NCI-H69 (cell line): Measurements from ENCODE around the gene NGFR.

Experiments used
- DNase-seq: peaks from one replicate; lab custom pipeline; 2025; lab: John Stamatoyannopoulos, UW

NGFR gene, protein sequence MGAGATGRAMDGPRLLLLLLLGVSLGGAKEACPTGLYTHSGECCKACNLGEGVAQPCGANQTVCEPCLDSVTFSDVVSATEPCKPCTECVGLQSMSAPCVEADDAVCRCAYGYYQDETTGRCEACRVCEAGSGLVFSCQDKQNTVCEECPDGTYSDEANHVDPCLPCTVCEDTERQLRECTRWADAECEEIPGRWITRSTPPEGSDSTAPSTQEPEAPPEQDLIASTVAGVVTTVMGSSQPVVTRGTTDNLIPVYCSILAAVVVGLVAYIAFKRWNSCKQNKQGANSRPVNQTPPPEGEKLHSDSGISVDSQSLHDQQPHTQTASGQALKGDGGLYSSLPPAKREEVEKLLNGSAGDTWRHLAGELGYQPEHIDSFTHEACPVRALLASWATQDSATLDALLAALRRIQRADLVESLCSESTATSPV

DNA sequence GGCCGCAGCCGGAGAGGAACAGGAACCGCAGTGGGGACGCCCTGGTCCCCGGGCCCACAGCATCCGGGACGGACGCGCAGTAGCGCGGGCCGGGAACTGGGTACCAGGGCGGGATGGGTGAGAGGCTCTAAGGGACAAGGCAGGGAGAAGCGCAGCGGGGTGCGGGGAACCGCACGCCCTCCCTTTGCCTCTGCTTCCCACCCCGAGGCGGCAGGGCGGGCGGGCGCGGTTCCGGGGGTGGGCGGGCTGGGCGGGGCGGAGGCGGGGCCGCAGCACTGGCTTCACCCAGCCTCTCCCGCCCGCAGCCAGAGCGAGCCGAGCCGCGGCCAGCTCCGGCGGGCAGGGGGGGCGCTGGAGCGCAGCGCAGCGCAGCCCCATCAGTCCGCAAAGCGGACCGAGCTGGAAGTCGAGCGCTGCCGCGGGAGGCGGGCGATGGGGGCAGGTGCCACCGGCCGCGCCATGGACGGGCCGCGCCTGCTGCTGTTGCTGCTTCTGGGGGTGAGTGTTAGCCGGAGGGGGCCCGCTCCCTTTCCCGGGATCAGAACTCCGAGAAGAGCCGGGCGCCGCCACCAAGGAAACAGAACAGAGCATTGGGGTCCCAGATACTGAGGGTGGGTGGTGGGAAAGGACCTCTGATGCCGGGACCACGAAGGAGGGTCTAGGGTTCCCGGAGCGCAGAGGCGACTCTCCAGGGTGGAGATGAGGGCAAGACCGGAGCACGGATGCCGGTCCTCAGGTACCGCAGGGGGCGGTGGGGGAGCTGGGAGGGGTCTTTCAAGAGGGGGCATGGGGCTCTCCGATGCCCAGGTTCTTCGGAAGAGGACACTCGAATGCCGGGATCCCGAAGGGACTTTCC lies at the start of gene NGFR:
NGFR (plus strand) TSS at position 308 of the 856 bp plus-strand sequence; CDS start at position 433, 125 bp downstream.
- peak; percentile 85 for DNase-seq

DNA sequence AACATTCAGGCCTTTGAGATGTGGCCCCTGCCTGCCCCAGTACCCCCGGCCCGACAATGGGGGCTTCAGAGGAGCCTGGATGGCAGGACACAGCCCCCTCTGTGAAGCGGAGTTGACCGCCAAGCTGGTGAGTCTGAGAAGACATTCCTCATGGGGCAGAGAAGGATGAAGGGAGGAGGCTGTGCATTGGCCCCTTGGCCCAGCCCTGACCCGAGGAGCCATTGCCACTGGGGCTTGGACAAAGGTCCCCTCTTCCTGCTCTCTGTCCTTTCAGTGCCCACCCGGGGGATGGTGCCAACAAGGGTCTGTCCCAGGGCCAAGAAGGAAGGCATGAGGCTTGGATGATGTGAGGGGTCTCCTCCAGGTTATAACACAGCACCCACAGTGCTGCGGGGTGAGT lies 49.5 kb upstream of the NGFR start:
- DNase-seq: no peak

DNA sequence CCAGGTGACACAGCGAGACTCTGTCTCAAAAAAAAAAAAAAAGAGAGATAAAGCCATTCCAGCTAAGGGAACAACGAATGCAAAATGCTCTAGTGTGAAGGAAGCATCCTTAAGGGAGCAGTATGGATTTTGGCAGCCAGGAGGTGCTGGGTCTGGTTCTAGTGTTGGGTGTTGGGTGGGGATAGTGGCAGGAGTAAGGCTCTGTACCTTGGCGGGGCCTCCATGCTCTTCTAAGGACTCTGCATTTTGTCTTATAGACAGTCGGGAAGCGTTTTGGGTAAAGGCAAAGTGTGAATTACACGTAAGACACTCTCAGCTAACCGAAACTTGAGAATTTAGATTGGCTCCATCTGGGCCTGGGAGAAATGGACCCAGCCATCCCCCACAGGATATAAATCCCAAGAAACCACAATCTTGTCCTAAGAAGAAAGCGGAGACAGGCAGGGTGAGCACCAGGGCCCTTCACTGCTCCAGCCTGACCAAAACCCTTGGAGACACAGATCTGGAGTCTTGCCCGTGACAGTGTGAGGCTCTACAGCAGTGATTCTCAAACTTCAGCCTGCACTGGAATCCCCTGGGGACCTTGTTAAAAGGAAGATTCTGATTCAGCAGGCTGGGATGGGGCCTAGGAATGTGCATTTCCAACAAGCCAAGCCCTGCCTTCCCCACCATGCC lies 47.3 kb upstream of the NGFR start:
- no peak for DNase-seq

DNA sequence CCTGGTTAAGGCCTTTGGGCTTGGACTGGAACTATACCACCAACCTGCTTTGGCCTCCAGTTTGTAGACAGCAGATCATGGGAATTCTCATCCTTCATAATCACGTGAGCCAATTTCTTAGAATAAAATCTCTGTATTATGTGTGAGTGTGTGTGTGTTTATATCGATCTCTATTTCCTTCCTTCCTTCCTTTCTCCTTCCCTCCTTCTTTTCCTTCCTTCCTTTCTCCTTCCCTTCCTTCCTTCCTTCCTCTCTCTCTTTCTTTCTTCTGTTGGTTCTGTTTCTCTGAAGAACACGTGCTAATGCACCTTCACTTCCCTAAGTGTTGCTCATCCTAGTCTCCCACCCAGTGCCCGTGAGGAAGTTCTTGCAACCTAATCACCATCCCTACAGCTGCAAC lies 44.9 kb upstream of the NGFR start:
- DNase-seq: no peak

DNA sequence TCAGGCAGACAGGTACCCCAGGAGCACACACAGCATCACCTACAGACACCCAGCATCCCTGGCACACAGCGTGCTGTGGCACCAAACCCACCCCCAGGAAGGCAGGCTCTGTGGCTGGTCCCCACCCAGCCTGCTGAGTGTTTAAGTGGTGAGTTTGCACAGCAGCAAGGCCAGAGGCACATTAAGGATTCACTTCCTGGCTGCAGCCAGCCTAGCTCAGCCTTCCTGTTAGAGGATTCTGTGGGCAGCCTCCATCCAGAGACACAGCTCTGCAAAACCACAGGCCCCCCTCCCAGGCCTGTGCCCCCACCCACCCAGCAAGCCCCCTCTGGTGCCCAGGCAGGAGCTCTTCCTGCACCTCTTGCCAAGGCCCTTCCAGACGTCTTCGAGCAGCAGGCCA lies 44.4 kb upstream of the NGFR start:
- no peak for DNase-seq

DNA sequence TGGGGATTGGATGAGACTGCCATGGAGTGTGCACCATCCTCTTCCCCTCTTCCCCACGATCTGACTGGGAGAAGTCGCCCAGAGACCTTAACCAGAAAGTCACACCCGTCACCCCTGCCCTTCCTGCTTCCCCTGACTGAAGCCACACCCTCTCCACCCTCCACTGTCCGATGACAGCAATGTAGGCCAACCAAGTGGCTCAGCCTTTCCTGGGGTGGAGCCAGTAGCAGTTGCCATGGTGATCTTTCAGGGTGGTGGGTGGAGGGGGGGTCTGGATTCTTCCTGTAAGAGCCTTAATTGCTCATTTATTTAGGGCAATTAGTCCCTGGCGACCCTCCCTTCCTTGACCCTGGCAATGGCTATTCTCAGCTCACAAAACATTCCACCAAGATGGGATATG lies 42.9 kb upstream of the NGFR start:
- DNase-seq: no peak

DNA sequence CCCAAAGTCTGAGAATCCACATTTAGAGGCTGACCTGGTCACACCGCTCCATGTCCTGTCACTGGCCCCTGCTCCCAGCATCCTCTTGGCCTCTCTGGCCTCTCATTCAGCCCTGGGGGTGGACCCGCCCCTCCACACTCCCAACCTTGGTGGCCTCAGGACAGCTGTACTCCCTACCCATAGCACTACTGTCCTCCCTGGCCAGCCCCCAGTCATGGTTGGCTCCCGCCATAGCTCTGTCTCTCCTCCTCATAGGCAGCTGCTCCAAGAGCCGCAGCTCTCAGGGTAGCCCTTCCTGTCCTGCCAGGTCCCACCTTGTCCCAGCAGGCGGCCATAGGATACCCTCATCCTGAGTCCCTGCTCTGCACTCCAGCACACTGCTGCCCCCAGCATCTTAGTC lies 42.4 kb upstream of the NGFR start:
- DNase-seq: no peak

DNA sequence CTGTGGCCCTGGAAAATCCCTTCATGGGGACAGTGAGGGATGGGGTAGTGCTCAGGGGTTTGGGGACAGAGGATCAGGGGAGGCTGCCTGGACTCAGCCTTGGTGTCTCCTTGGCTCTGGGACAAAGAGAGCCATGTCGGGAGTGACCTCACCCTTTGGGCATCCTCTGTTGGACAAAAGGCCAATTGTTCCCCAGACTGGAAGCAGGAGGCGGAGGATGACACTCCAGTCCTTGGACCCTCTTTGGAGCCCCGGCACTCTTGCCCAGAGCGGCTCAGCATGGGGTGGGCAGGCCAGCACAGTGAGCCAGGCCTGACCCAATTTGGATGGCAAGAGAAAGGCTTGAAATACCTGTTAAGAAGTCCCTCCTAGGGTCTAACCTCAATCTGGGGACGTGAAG lies 41.0 kb upstream of the NGFR start:
- no peak for DNase-seq

DNA sequence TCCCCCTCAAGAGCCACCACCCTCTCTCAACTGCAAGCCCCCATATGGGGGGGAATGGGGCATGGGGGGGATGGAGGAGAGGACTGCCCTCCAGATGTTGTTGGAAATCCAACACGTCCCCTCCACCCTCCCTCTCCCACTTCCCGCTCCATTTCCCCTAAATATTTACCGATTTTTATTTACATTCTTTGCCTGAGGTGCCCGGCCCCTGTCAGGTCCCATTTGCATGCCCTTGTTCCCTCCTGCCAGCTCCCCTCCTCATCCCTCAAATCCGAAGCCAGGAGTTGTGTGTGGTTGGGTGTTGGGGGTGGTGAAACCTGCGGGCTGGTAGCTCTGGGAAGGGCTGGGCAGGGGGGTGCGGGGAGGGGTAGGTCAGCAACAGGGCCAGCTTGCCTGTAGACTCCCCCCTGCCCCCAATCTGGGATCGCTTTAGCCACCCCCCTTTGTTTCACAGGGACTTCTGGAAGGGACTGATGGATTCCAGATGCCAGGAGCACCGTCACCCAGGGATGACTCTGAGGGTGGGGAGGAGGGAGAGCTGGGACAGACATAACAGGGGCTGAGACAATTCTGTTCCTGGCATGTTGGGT lies 39.7 kb upstream of the NGFR start:
- no peak for DNase-seq

DNA sequence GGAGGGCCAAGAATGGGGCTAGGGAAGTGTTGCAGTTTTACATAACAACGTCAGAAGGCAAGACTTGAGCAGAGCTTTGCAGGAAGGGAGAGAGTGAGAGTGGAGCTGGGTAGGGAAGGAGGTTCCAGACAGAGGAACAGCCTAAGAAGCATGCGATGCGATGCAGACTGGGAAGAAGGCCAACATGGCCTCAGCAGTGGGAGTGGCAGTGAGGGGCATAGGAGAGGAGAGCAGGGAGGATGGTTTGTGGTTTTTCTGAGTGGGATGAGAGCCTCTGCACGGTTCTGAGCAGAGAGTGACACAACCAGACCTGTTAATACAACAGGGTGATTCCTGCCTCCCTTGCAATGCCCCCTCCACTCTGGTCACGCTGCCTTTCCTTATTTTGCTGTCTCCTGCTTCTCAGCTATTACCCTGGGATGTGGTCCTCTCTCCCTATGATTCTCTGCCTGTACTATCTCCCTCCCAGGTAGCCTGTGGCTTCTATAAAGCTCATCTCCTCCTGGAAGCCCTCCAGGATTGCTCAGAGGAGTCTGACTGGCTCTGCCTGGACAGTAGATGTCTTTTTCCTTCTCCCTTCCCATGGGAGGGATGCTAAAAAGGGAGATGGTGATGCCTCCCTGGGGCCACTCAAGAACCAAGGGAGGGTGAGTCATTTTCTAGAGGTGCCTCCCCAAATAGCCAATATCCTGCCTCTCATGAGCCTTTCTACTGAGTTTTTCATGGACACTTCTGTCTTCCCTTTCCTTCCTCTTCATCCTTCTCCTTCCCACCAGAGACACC lies 38.7 kb upstream of the NGFR start:
- no peak for DNase-seq

DNA sequence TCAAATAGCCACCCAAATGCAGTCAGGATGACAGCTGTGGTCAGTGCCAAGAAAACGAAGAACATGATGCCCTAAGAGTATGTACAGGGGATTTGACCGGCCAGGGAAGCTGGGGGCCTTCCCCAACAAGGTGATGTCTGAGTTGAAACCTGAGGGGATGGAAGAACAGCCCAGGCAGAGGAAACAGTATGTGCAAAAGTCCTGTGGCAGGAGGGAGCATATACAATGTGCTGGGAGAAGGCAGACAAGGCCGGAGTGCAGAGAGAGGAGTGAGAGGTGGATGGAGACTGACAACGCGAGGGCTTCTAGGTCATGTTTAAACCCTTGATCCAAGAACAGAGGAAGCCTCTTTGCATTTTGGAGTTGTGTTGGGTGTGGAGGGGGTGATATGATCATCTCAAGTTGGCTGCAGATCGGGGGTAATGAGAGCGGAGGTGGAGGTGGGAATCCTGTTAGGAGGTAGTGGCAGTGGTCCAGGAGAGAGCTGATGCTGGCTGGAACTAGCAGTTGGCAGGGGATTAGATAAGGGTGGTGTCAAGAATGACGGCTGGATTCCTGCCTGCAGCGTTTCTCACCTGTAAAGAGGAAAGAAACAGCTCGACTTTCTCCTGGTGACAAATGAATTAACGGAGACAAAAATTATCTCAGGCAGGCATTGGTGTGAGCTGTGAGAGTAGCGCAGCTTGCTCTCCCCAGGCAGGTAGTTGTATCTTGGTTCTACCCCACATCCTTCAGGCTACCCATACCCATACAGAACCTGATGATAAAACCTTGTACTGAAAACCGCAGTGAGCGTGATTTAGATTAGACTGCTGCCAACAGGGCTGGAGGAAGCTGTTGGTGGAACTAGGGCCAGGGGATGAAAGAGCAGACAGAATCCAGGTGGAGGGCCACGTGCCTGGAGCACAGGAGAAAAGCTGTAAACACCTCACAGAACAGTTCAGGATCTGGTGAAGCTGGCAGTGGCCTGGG lies 37.2 kb upstream of the NGFR start:
- DNase-seq: no peak

DNA sequence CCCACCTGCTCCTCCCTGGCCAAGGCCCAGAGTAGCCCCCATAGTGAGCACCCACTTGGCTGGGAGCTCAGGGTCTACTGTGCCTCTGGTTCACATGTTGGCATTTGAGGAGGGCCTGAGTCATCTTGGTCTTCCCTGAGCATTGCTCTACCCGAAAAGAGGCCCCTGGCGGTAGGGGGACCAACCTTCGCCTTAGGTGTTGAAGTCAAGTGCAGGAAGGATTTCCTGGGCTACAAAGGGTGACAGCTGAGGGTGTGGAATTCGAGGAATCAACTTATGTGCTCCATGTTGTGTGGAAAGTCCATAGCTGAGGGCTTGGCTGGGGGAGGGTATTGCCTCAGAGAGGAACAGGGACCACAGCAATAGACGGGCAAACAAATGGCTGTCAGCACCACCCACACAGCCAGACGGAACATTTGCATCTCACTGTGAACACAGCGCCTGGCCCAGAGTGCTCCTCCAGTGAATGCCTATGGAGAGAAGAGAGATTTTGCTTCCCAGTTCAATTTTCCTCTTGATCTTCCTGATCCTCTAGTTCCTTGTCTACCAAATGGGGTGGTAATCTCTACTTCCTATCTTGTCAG lies 35.6 kb upstream of the NGFR start:
- no peak for DNase-seq

DNA sequence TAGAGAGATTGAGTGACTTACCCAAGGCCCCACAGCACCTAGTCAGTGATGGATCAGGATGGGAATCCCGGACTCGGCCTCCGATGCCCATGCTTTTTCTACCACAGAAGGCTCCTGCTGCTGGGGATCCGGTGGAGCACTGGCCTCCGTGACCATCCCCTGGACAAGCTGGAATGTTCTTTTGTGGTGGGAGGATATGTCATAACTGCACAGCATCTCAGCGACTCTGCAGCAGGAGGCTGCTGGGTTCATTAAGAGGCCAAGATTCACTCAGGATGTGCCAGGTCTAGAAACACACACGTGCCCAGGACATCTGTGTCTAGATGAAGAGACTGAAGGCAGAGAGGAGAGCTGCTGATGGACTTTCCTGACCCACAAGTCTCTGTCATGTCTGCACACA lies 34.7 kb upstream of the NGFR start:
- DNase-seq: no peak

DNA sequence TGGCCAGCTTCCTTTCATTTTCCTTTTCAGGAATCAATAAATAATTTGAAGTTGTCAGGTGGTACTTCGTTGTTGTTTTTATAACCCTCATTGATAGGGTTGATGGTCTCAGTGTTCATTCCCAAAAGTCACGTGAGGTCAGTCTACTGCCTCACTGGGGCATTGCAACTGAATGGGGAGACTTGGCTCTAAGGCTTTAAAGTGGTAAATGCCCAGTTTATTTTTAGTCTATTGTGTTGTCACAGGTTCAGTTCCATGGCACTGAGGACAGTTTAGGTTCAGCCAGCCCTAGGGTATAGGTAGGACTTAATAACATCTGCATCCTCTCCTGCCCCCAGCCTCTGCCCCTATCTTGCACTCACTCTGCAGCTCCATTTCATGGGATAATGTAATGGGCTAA lies 33.5 kb upstream of the NGFR start:
- DNase-seq: no peak

DNA sequence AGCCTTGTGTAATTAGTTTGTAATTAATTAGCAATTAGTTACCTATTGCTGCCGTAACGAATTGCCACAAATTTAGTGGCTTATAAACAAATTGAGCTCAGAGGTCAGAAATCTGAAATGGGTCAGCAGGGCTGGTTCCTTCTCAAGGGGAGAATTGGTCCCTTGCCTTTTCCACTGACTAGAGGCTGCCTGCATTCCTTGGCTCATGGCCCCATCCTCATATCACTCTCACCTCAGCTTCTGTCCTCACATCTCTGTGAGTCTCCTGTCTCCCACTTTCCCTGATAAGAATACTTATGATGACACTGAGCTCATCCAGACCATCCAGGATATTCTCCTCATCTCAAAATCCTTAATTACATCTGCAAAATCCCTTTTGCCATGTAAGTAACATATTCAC lies 31.0 kb upstream of the NGFR start:
- DNase-seq: no peak

DNA sequence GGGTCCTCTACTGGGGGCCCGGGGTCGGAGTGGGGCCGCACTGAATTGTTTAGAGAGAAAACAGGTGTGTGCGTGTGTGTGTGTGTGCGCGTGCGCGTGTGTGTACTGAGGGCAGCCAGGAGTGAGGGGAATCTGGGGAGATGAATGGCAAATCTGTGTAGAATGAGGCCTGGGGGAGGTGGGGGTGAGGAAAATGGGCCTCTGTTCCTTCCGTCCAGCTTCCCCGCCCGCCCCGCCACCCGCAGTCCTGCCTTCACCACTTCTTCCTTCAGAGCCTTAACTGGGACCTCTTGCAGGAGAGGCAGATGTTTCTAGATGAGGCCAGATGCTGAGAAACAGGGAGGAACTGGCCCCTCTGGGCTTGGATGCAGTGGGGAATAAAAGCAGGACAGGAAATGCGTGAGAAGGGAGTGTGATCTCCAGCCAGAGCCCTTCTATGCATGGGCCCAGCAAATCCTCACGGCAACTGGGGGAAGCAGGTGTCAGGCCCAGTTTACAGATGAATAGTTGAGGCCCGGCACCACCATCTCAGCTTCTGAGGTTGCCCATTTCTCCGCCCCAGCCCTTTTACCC lies 29.7 kb upstream of the NGFR start:
- no peak for DNase-seq

DNA sequence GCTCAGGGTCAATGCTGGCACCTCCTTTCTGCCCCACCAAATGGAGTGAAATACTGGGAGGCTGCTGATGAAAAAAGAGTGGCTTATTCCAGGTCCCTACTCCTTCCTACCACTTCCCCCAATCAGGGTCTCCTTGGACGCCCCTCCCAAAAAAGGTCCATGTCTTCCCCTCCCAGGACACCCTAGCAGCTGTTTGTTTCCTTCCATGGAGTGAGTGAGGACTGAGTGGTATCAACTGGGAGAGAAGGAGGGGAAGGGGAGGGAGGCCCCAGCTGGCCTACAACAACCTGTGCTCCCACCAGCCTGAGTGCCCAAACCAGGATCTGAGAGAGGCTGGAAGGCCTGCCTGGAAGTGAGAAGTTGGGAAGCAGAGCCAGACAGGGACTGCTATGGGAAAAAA lies 28.7 kb upstream of the NGFR start:
- no peak for DNase-seq

DNA sequence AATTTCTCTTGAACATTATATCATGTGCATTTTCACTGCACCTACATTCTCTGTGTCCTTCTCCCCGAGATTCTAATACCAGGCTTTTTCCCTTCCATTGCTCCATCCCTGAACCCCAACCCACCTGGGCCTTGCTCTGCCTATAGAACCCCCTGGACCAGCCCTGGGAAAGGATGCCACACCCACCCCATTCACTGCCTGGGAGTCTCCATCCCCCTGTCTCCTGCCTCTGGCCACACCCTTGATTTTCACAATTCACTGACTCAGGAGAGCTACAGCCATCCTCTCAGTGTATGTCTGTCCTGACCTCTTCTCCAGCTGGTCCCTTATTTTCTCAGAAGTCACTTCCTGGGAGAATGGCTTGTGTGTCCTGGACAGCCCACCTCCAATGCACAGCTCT lies 27.9 kb upstream of the NGFR start:
- no peak for DNase-seq

DNA sequence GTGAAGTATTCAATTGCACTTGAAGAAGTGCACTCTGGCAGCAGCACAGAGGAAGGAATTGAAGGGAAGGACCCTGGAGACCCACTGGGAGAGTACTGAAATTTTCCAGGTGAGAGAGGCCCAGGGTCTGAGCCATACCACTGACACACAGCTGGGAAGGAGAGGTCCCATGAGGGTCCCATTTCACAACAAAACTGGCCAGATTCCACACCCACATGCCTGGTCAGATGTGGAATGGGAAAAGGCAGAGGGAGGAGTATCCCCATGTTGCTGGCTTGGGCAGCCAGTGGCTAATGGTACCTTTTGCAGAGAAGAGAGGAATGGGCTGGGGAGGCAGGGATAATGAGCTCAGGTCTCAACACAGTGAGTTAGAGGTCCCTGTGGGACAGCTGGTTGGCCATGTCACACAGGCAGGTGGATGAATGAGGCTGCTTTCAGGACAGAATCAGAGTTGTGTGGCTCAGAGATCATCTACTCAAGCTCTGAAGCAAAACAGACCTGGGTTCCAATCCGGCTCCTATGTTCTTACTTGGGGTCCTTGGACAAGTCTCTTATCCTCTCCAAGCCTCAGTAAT lies 26.2 kb upstream of the NGFR start:
- peak; percentile 19 for DNase-seq
